ENCODE measurements around the gene ZMPSTE24.
"Not testable (repeated sequence)": the region's sequence is repeated elsewhere in the genome, so short reads cannot be mapped to it uniquely, and the experiment has no call there.

ZMPSTE24 gene

DNA sequence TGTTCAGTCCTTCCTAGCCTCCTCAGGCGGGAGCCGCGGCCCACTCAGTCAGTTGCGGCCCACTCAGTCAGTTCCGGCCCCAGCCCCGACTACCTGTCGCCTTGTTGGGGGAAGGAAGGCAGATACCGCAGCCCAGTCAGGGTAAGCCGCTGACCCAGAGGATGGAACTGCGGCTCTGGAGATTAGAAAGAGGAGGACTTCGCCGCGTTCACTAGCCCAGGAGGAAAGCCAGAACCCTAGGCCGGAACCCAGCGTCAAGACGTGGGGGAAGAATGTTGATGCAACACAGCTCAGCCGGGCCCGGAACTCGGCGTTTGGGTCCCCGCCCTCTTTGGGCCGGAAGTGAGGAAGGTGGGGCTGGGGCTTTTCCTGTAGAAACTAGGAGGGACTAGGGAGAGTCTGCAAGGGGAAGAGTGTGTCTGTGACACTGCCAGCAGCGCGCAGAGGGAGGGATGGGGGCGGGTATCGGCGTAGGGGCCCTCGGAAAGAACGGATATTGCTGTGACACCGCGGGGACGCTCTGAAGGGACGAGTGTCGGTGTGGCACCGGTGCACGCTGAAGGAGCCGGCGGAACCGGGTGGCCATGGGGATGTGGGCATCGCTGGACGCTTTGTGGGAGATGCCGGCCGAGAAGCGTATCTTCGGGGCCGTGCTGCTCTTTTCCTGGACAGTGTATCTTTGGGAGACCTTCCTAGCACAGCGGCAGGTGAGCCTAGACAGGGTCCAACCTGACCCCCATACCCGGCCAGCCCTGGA lies at the start of gene ZMPSTE24:
Gene ZMPSTE24 (plus strand): TSS at position 549 of the 757 bp plus-strand sequence. CDS start 36 bp downstream, at position 585.
- DNase-seq (ENCODE audit: low spot score) = peak; percentile 96

DNA sequence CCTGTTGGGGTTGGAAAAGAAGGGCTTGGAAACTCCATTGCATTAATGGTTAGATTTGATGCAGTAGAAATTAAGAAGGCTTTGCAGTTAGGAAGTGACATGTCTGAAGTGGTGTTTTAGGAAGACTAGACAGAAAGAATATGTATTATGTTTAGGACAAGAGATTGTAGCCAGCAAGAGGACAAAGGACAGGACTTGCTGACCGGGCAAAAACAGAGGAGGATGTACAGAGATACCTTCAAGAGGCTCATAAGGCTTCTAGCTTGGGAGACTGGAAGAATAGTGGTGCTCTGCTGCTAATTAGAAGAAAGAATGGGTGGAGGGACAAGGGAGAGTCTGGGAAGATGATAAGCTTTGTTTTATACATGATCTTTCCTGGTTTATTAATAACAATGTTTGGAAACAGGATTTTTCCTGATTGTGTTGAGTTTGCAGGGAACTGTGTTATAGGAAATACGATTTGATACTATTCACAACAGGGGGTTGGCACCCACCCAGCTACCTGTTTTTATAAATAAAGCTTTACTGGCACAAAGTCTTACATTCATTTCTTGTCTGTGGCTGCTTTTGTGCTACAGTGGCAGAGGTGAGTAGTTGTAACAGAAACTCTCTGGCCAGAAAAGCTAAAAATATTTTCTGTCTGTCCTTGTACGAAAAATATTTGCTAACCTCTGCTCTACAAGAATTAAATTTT lies 47.4 kb upstream of the ZMPSTE24 start:
- DNase-seq (ENCODE audit: low spot score) = no peak

DNA sequence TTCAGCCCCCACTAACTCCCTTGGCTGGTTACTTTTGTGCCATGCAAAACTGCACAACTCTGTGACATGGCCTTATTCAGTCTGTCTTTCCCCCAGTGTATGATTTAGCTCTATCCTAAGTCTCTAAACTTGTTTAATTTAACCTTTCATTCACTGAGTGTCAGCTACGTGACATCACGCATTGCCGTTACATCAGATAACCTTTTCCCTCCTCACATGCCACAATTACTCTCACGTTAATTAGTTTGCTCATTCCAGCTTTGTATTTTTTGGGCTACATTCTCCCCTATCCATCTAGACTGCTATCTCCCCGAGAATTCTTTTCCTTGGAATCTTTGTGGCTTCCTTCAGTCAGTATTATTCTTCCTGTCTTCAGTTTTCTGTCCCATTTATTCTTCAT lies 39.7 kb upstream of the ZMPSTE24 start:
- DNase-seq (ENCODE audit: low spot score) = no peak

DNA sequence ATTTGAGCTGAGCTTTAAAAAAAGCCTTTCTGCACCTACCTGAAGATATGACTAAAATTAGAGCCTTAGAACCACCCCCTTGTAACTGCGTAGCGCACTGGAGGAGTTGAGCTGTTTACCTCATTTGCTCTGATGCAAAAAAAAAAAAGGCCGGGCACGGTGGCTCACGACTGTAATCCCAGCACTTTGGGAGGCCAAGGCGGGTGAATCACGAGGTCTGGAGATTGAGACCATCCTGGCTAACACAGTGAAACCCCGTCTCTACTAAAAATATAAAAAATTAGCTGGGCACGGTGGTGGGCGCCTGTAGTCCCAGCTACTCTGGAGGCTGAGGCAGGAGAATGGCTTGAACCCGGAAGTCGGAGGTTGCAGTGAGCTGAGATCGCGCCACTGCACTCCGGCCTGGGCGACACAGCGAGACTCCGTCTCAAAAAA lies 36.5 kb upstream of the ZMPSTE24 start:
- not testable (repeated sequence) for DNase-seq (ENCODE audit: low spot score)

DNA sequence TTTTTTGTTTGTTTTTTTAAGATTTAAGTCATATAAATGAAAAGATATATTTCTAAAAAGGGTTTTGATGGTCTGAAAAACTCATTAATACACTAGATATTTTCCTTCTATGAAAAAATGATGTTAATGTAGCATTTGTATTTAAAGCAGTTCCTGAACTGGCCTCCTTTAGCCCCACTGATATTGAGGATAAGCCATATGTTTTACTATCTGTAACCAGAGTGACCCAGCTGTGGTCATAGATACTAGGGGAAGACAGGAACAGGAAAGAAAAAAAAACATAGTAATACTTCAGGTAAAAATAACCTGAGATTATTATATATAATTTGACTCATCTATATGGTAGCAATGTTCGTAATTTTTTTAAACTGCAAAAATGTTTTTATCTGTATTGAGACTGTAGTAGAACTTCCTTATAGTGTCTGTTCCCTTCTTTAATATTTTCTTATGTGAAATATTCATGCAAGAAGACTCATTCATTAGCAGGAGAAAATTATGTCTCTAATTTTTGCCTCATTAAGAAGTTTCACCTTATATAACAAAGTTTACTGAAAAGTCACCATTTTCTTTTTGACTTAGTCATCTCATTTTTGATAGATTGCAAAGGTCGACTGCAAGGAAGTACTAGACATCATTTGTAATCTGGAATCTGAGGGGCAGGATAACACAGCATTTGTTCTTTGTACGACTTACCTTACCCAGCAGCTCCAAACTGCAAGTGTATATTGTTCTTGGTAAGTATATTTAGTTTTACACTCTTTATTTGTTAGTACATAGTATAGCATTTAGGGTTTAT lies 35.9 kb upstream of the ZMPSTE24 start:
- no peak for DNase-seq (ENCODE audit: low spot score)

DNA sequence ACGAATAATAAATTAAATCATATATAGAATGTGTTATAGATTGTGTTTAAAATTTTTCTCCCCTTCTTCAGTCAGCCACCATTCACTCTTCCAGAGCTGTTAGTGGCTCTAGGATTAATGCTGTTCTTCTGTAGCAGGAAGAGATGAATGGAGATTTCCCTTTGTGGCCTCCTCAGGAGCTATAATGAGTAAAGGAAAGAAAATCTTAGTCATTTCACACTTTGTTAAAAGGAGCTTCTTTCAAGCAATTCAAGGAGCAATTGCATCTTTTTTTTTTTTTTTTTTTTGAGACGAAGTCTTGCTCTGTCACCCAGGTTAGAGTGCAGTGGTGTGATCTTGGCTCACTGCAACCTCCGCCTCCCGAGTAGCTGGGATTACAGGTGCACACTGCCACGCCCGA lies 34.0 kb upstream of the ZMPSTE24 start:
- no peak for DNase-seq (ENCODE audit: low spot score)

DNA sequence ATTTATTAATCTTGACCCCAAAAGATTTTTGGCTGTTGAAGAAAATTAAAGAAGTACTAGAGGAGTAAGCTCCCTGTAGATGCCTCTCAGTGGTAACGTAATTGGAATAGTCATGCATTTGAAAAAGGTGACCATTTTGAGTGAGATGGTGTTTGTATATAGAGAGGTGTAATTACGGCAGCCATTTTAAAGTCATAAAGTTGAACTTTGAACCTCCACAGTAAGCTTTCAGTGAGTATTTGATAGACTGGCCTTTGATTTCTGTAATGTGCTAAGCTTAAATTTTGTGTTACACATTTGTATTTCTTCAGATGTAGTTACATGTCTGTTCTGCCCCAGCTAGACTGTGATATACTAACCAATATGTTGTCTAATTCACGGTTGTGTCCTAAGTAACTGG lies 31.8 kb upstream of the ZMPSTE24 start:
- no peak for DNase-seq (ENCODE audit: low spot score)

DNA sequence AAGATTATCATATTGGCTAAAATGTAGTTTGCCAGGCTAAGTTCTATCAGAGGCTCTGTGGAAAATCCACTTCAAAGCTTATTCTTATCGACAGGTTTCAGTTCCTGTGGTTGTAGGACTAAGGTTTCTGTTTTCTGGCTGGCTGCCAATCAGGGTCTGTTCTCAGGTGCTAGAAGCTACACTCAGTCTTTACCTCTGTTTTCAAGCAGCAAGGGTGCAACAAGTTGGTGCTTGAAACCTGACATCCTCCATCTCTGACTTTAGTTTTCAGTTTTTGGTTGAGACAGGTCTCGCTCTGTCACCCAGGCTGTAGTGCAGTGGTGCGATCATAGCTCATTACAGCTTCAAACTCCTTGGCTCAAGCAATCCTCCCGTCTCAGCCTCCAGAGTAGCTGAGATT lies 25.6 kb upstream of the ZMPSTE24 start:
- DNase-seq (ENCODE audit: low spot score) = no peak

DNA sequence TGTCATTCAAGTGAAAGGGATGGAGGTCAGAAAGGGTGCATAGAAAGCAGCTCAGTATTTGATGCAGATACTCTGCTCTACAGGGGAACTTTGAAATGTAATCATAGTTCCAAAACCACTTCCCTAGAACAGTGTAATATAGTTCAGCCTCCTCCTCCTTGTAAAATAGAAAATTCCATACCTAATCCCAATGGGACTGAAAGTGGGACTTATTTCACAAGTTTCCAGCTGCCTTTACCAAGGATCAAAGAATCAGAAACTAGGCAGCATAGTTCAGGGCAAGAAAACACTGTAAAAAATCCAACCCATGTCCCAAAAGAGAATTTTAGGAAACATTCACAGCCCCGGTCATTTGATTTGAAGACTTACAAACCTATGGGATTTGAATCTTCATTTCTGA lies 18.4 kb upstream of the ZMPSTE24 start:
- no peak for DNase-seq (ENCODE audit: low spot score)

DNA sequence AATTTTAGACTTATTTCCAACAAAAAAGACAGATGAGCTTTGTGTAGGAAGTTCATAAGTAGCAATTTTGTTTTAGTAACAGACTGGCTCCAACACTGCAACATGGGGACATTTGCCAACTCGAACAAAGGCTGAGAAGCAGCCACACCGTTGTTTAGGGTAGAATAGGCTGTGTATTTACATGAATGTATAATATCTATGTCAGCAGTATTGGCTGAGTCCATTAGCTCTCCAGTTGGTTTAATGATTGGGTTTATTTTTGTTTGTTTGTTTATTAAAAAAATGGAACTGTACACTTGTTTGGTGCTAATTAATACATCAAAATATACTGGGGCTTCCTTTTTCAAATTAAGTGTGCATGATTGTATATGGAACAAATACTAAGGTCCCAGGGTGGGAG lies 17.6 kb upstream of the ZMPSTE24 start:
- DNase-seq (ENCODE audit: low spot score) = no peak

DNA sequence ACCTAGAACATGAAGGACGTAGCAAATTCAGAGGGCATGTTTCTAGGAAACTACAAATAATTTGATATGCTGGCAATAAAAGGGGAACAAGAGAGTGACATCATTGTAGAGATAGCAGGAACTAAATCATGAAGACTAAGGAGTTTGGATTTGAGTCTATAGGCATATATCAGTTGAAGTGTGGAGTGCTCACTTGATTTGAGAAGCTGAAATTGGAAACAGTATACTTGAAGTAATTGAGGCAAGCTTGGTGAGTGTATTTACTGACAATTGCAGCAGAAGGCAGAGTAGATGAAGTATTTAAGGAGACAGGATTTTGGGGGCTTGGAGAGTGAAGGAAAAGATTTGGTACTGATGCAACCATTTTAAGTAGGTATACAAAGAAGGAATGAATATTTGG lies 16.7 kb upstream of the ZMPSTE24 start:
- DNase-seq (ENCODE audit: low spot score) = no peak

DNA sequence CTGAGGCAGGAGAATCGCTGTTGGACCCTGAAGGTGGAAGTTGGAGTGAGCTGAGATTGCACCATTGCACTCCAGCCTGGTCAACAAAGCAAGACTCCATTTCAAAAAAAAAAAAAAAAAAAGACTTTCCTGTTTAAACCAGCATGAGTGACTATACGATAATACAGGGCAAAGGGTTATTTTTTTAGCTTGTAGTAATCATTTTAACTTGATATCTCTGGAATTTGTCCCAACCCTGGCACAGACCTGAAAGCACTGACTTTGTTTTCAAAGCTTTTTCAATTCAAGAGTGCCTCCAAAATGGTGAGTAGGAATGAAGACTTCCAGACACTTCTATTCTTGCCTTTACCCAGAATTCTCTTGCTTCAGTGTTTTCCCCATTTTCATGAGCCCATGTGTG lies 14.7 kb upstream of the ZMPSTE24 start:
- no peak for DNase-seq (ENCODE audit: low spot score)

DNA sequence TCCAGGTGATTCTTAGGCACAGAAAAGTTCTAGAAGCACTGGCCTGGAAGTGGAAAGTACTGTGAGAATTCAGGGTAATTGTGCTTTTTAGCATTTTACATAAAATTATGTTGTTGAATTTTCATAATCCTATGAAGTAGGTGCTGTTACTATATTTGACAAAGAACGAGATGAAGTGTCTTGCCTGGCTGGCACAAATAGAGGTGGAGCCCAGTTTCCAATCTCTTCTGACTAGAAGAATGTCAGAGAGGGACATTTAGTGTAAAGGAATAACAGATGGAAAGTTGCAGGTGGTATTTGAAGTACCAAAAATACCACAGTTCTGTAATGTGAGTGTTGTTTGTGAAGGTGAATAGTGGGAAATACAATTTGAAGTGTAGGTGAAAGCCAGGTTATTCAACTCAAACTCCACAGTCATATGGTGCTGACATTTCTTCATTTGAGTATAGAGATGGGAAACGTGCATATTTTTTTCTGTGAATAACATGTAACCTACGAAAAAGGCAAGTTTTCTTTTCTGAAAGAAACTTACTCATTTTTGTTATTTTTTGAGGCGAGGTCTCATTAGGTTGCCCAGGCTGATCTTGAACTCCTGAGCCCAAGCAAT lies 13.8 kb upstream of the ZMPSTE24 start:
- no peak for DNase-seq (ENCODE audit: low spot score)

DNA sequence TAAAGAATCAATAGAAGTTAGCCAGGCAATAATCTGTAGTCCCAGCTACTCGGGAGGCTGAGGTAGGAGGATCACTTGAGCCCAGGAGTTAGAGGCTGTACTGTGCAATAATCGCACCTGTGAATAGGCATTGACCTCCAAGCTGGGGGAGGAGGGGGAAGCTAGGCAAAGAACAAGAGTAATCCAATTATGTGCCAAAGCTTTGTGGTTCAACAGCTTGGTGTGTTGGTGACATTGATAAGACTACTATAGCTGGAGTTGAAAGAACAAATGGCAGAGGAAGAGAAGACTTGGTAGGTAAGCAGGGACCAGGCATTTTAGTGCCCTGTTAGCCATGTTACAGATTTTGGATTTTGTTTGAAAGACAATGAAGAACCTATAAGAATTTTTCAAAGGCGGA lies 12.3 kb upstream of the ZMPSTE24 start:
- no peak for DNase-seq (ENCODE audit: low spot score)

DNA sequence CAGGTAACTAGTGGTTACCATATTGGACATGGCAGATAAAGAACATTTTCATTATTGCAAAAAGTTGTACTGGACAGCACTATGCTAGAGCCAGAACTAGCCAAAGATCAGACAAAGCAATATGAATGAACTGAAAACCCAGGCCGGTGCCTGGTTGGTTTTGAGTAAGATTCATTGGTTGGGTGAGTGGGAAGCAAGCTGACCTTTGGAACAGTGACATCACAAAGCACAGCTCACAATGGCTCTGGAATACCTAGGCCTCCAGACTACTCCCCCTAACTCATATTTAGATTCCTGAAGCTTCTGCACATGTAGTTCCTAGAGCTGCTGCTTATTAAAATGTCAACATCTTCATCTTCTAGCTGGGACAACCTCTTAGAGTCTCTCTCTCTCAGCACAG lies 10.4 kb upstream of the ZMPSTE24 start, which contains the start of gene TMCO2:
Gene TMCO2 (plus strand): TSS at position 283 of the 400 bp plus-strand sequence. CDS start 57 bp downstream, at position 340.
- DNase-seq (ENCODE audit: low spot score) = no peak

DNA sequence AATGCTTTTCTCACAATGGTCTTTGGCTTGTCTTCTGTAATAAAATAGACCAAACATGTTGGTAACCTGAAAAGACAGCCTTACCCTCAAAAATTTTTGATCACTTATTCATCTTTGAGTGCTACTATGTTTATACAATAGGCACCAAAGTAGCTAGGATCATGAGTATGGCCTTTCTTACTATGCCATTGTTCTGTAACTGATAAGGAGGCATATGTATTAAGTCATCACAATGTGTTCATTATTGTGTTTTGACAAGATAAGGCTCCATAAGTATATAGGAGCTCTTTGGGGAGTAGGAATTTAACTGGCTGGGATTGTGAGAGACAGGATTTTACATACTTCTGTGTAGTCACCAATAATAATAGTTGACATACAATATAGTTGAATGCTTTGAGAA lies 9.6 kb upstream of the ZMPSTE24 start:
- no peak for DNase-seq (ENCODE audit: low spot score)

DNA sequence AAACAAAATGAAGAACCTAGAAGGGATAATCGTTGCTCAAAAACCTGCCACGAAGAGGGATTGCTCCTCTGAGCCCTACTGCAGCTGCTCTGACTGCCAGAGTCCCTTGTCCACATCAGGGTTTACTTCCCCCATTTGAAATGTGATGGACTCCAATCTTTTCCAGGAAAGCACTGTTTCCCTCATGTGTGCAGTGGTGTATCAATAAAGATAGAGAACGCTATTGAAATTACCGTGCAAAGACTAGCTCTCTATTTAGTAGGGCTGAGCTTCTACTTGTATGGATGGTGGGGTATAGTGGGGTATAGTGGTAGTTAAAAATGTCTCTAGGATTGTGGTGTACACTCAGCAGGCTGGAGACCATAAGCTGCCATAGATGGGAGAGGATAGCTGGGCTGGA lies 6.6 kb upstream of the ZMPSTE24 start:
- DNase-seq (ENCODE audit: low spot score) = no peak

DNA sequence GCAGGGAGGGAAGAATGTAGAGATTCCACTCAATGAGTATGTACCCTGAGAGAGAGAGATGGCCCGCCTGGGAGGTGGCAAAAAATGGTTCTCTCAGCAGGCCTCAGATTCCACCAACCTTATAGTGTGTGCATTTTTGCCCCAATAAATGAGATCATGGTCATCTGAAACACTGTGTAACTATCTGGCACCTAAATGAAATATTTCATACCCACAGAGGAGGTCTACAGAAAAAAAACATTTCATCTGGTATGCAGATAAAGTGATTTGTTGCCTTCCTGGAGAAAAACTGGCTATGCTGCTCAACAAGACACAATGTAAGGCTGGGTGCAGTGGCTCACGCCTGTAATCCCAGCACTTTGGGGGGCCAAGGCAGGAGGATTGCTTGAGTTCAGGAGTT lies 5.4 kb upstream of the ZMPSTE24 start:
- DNase-seq (ENCODE audit: low spot score) = no peak

DNA sequence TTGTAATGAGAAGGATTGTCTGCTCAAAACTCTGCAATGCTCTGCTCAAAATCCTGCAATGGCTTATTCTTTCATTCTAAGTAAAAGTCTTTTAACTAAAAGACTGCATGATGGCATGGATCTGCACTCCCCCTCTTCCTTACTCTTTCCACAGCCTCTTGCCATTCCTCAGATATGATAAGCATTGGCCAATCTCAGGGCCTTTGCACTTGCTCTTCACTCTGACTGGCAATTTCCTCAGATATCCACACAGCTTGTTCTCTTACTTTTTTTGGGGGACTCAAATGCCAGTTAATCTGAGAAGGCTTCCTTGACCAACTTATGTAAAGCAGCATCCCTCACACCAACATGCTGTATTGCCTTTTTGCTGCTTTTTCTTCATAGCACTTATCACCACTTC lies 2.8 kb upstream of the ZMPSTE24 start:
- no peak for DNase-seq (ENCODE audit: low spot score)

DNA sequence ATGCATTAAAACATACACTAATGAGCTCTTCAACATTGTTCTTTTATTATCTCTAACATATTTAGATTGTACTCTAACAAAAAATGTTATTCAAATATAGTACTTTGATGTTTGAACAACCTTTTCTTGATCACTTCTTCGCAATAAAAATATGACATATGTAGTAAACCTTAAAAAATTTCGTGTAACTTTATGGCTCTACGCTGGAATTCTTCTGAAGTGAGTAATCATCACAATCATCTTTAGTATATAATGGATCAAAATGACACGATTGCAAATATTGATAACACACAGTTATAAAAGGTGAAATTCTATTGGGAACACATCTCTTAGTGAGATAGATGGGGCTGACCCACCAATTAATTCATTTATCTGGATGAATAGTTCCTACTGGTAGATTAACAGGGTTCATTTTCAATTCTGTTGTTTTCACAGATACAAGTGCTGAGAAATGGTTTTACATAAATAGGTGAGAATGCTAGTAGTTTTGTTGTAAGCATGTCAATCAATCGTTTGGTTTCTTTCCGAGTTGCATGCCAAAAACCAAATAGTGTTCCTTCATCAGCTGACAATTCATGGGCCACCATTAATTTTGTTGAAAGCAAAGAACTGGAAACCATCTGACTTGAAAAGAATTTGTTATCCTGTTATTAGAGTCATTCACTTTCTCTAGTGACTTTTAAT lies 1.5 kb upstream of the ZMPSTE24 start:
- DNase-seq (ENCODE audit: low spot score) = no peak

DNA sequence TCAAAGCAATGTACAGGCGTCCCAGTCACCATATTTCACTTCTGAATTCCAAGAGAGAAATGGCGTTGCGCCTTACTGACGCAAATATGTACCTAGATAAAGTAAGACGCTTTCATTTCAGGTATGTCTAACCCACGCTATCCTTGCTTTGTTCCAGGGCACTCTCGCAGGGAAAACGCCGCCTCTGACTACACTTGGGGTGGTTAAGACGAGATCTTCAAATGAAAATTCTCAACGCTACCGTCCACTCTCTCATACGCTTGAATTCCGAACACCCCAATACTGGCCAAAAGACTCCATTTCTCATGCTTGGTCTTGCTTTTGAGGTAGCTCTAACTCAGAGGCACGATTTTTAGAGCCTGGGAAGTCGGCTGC lies 736 bp upstream of the ZMPSTE24 start:
- DNase-seq (ENCODE audit: low spot score) = no peak

DNA sequence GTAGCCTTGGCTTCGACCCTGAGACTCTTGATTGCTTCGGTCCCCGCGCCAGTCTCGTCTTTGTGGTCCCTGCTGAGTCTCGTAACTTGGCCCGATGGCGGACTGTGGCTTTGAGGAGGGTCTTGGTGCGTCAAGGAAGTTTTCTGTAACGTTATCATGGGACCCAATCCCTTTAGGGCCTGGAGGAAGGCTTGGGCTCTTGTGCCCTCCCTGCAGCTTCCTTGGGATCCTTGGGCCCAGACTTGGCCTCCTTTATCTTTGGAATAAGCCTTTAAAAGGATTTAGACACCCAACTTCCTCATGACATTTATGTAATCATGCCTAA lies 371 bp downstream of the ZMPSTE24 start:
- no peak for DNase-seq (ENCODE audit: low spot score)

Data from Ammon's horn (tissue), 1 donor.